ENCODE data around the gene RFPL3. TPM values are rescaled to one million over a fixed set of nuclear protein-coding genes. Genes with fewer than 3 reads are reported as not detected.

The RFPL3 gene
- total and polyA plus RNA-seq, 10 of the 15 experiments (the other 5 are each of a cell fraction or from before 2014, with no cell fraction given): not detected

GRCh38 chr22:32311551-32312071 is 46.1 kb upstream of the RFPL3 start (continued):
- no peak for TF ChIP-seq TCF3 (IDR thresholded peaks at IDR 0.05; ENCODE audit: borderline replicate concordance, insufficient read depth, low read depth, low read length)
- TF ChIP-seq MTA3 (IDR thresholded peaks at IDR 0.05; ENCODE audit: borderline replicate concordance, low read length): no peak
- no peak for TF ChIP-seq TARDBP (IDR thresholded peaks at IDR 0.05; ENCODE audit: borderline replicate concordance)

GRCh38 chr22:32312748-32313147 is 44.9 kb upstream of the RFPL3 start:
- FAIRE-seq: no peak
- H3K79me2 ChIP-seq (ENCODE audit: control insufficient read depth, insufficient read depth, low read length): no peaks in the 10 kb centered on the region
- no peak for ATAC-seq
- in situ Hi-C loops (cut with MboI): no loop called here
- no peak overlapping the region for H2AFZ ChIP-seq (ENCODE audit: control insufficient read depth, low read depth, low read length)
- no peak overlapping the region for H3K4me3 ChIP-seq
- no peaks in the 10 kb centered on the region for H3K9me3 ChIP-seq (replicated peaks; ENCODE audit: control insufficient read depth, insufficient read depth, low read length)
- H3K27me3 ChIP-seq (replicated peaks in 1 of 2; ENCODE audit: control insufficient read depth in 2 of 2, insufficient read depth in 2 of 2, low read length in 1 of 2): no peaks in the 10 kb centered on the region
- no peak for DNase-seq (ENCODE audit: low read depth, low spot score)
- ChIA-PET CTCF (no interaction called here), RAD21 (ENCODE audit: unreplicated experiment) (no interaction called here), SMC1A (ENCODE audit: uncharacterized antibody, unreplicated experiment) (no interaction called here), POLR2A (no interaction called here)
- H3K4me1 ChIP-seq (ENCODE audit: control insufficient read depth, insufficient read depth, low read length): no peaks in the 10 kb centered on the region
- no peak for TF ChIP-seq IKZF2 (IDR thresholded peaks at IDR 0.05)
- no peak for TF ChIP-seq CTCF (IDR thresholded peaks at IDR 0.05 in 2 of 3, conservative IDR thresholded peaks at IDR 0.05 in 1 of 3; ENCODE audit: control insufficient read depth in 2 of 3, extremely low read depth in 1 of 3, insufficient read depth in 1 of 3, low read depth in 3 of 3, low read length in 3 of 3)
- TF ChIP-seq ZNF274 (IDR thresholded peaks at IDR 0.05; ENCODE audit: insufficient read depth, insufficient read length): no peak
- TF ChIP-seq KDM1A (IDR thresholded peaks at IDR 0.05; ENCODE audit: borderline replicate concordance): no peak
- TF ChIP-seq TBL1XR1 (IDR thresholded peaks at IDR 0.05; ENCODE audit: low read depth, low read length): no peak
- TF ChIP-seq ZNF592 (IDR thresholded peaks at IDR 0.05): no peak
- H3K36me3 ChIP-seq (ENCODE audit: control insufficient read depth in 2 of 2, insufficient read depth in 2 of 2, low read length in 1 of 2): no peaks in the 10 kb centered on the region
- no peaks in the 10 kb centered on the region for H4K20me1 ChIP-seq (ENCODE audit: control insufficient read depth, insufficient read depth)
- H3K27ac ChIP-seq (ENCODE audit: control insufficient read depth, insufficient read depth): no peak overlapping the region
- no TSS peak for BruUV-seq (replicated peaks)
- no peak overlapping the region for H3K4me2 ChIP-seq (ENCODE audit: control insufficient read depth, insufficient read depth)
- H3K9ac ChIP-seq (ENCODE audit: control insufficient read depth, insufficient read depth, low read length): no peak overlapping the region
- WGBS (ENCODE audit: insufficient coverage, insufficient replicate concordance, low lambda C conversion rate, missing lambda C conversion rate): 17% methylated on average over 4 of the region's 4 CpGs
- intact Hi-C loops (cut with micrococcal nuclease; ENCODE audit: unreplicated experiment): no loop called here

Measured in GM12878 (cell line).